Activated naive CD4-positive, alpha-beta T cell treated with Interleukin-2 at 50 U/mL for 16 hours (primary cell): ENCODE data around the gene NFIA.
A peak's percentile ranks its signal among the peaks of the same experiment; 100 is the strongest.

Experiments used
- DNase-seq: peaks from one replicate; pipeline ENCODE4 v3.0.0-alpha.2; 2020

The NFIA gene

DNA sequence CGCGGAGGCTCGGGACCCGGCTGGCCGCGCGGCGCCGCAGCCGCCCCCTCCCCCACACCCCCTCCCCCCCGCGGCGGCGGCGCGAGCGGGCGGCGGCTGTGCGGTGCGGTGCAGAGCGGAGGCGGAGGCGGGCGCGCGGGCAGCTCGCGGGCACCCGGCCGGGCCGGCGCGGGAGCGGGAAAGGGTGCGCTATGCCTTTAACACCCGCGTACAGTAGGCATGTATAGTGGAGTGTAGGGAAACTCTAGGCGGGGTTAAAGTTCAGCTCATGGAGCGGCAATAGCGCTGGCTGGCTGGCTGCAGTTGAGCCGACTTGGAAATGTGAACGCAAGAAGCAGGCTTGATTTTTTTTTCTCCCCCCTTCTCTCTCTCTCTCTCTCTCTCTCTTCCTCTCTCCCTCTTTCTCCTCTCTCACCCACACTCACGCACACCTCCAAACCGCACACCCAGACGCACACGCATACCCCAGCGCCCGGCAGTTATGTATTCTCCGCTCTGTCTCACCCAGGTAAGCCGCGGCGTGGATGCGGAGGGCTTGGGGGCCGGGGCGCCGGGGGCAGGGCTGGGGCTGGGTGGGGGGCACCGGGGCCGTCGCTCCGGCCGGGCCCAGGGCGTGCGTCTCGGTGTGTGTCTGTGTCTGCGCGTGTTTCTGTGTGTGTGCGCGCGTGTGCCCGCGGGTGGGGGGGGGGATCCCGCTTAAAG lies at the start of gene NFIA:
Gene NFIA, plus strand, starts transcription at position 251 of the 702 bp plus-strand sequence.
- peak; percentile 38 for DNase-seq

DNA sequence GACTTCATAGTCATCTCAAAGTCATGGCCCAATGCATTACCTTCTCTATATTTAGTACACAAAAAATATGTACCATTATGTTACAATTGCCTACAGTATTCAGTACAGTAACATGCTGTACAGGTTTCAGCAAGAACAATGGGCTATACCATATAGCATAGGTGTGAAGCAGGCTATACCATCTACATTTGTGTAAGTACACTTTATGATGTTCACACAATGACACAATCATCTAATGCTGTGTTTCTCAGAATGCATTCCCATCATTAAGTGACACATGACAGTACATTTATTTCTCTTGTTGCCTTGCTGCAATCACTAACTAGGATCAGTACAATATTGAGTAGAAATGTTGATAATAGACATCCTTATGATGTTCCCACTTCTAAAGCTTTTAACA lies 46.5 kb upstream of the NFIA start:
- DNase-seq = no peak

- no peak for DNase-seq
These were observed 39.8 kb upstream of the NFIA start for GRCh38 chr1:61042466-61043009.

- DNase-seq = peak; percentile 86
These were observed 39.1 kb upstream of the NFIA start for GRCh38 chr1:61043010-61043820.

- no peak for DNase-seq
These were observed 35.9 kb upstream of the NFIA start for GRCh38 chr1:61046434-61046833.

DNA sequence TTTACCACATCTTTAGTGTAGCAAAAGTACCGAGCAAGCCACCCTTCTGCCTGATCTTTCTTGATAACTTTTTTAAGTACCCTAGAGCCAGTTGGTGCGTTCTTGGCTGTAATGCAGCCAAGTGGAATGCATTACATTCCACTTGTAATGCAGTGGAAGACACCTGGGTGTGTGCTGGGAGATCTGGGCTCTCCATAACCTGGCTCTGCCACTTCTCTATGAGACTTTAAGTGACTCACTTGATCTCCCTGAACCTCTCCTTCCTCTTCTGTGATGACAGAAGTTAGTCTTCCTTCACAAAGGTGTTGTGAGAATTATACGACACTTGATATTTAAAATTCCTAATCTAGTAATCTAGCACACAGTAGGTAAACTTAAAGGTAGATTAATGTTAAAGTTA lies 35.3 kb upstream of the NFIA start:
- no peak for DNase-seq

DNA sequence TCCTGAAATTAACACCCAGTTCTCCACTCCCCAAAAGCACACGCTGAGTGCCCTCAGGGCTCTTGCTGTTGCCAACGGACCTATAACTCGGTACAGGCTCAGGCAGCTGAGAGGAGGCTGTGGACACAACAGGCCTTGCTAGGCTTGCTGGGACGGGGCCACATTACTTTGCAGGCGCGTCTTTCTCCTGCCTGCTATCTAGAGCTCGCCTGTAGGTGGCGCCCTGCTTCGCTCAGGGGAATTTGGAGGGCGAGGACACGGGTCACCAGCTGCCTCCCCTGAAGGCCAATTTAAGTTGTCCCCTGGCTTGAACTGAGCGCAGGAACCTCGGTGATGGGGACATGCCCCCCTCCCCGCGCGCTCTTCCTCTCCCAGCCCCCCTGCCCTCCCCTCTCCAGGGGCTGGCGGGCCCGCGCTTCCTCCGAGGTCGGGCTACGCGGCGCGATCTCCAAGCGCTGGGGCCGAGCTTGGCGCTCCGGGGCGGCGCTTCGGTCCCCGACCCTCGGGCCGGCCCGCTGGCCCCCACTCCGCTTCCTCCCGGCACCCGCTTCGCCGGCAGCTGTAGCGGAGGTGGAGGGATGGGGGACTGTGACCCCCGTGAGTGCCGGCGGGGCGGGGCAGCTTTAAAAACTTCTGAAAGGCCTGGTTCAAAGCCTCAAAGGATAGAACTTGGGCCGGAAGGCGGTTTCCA lies 32.4 kb upstream of the NFIA start:
- peak; percentile 93 for DNase-seq

- DNase-seq = no peak
These were observed 31.6 kb upstream of the NFIA start for GRCh38 chr1:61050541-61051442.

GRCh38 chr1:61051443-61051718 lies 31.0 kb upstream of the NFIA start:
- no peak for DNase-seq

- no peak for DNase-seq
These were observed 30.5 kb upstream of the NFIA start for GRCh38 chr1:61051719-61052394.

DNA sequence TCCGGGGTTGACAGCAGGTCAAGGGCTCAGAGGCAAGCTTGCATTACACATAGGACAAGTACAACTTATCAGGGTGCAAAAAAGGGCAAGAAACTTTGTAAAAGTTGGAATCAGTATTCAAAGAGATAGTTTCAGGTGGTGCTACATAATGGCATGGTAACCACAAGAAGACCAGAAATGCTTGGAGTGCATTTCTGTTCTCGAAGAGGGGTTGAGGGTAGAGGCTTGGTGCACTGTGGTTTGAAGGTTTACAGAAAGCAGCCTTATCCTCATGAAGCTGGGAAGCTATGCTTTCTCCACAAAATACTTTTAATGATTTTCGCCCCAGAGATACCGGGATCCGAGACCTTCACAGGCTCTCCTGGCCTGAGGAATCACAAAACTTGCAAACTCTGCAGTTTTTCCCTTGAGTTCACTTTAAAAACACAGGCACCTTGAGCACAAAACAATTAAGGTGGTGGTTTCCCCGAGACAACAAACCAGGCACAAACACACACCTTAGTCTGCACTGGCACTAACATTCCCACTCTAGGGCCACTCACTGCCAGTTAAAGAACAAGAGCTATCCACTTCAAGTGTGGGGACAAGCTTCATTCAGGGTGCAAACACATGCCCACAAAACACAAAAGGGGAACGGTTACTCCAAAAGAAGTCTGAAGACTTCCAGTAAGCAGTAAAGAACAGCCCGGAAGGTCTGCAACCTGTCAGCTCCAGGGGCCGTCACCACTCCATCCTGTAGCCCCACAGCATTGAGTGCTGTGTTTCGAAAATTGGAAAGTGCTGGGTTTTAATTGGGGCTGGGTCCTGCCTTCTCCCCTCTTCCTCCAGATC lies 29.8 kb upstream of the NFIA start:
- no peak for DNase-seq

DNA sequence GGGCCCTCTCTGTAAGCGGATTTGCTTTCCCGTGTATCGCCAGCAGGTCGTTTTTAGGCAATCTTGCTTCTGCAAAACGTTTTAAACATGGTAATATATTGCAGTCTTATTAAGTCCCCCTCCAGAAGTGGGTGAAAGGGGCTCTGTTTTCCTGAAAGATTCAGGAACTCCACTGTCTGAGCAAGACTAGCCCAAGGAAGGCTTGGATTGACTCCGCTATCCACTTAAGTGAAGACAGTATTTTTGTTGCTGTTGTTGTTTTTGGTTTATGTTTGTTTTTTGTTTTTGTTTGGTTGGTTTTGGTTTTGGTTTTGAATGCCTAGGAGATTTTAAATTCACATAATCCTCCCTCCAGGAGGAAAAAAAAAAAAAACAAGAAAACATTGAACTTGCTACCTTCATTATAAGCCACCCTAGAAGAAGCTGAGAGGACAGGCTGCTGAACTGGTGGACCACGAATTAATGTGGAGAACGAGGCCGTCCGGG lies 29.1 kb upstream of the NFIA start:
- no peak for DNase-seq

- DNase-seq = peak; percentile 15
These were observed 28.4 kb upstream of the NFIA start for GRCh38 chr1:61053712-61054600.

DNA sequence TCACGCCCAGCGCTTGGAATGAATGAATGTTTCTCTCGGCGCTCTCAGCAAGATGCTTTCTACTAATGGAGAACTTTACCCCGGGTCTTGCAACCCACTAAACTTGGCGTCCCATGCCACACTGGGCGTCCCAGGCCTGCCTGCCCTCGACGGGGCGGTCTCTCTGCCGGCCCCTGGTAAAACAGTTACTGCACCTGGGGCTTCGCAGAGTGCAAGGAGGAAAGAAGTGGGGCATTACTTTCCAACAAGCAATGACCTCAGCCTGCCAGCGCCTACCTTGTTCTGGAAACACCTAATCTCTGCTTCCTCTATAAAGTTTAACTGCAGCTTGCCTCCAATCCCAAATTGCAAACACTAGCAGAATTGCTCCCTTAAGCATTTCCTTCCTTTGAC lies 27.8 kb upstream of the NFIA start:
- no peak for DNase-seq

DNA sequence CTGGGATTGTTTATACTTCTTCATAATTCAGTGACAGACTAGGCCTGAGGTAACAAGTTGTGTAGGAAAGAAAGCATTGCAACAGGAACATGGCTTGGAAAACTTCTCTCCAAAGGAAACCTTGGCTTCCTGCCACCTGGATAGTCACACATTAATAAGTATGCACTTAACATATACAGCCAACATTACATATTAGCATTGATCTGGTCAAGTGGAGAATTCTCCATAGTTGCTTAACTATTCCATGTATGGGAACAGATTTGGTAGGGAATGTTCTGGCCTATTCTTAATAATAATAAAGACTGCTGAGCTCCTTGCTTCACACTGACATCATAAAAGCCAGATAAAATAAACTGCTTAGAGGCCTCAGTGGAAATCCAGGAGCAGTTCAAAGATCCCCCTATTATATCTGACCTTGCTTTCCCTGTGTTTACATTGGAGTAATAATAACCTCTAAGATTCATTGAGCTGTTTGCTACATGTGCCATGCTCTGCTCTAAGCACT lies 27.2 kb upstream of the NFIA start:
- DNase-seq = no peak

DNA sequence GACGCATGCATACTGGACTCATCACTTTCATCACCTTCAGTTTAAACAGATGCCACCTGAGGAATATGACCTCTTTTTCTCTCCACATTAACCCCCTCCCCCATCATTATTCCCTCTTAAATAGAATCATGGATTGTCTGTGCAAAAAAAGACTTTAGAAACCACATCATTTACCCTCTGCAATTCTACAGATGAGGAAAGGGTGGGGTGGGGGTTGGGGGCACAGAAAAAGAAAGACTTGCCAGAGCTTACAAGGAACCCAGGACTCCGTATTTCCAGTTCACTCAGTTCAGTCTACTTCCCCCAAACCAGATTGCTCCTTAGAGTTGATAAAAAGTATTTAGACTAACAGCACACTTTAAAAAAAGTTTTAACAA lies 26.2 kb upstream of the NFIA start:
- no peak for DNase-seq

GRCh38 chr1:61056573-61057439 lies 25.6 kb upstream of the NFIA start:
- peak; percentile 38 for DNase-seq

- DNase-seq = no peak
These were observed 23.7 kb upstream of the NFIA start for GRCh38 chr1:61058483-61059245.
